GM19452 (cell line): ENCODE results near the gene EI24.

Source experiments
- ATAC-seq: cut with Tn5 transposase; IDR thresholded peaks from one replicate; pipeline ENCODE4 v1.9.1; 2021; ENCODE audit not compliant: unreplicated experiment

EI24 gene

DNA sequence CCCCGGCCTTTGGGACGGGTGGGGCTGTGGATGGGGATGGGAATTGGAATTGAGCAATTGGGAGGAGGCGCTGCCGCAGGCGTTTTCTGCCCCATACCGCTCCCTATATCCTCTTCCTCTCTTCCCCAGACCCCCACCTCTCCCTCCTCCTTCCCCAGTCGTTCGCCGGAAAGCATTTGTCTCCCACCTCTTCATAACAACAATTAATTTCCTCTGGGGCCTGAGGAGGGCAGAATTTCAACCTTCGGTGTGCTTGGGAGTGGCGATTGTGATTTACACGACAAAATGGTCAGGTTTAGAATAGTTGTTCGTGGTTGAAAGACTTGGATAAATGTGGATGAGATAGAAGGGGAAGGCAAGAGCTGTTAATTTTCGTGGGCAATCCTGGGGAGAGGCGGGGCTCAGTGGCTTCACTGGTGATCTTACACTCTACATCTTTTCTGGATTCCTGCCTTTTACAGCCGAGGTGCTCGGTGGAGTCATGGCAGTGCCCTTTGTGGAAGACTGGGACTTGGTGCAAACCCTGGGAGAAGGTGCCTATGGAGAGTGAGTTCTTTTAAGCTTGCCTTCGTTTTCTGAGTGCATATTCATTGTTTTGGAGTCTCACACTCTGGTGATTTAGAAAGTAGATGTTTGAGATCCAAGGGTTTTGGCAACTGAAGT, 57.1 kb downstream of the EI24 start:
- peak; percentile 34 for ATAC-seq

GRCh38 chr11:125627236-125627910, 58.1 kb downstream of the EI24 start:
- no peak for ATAC-seq
